KOPT-K1 (cell line): ENCODE measurements around the gene MAPK12.

Experiments
- H3K27ac ChIP-seq: fragments of 200-600 bp; sonication (generic); 2 replicates; pipeline ENCODE4 v1.5.1; 2016; ENCODE audit warnings: antibody characterized with exemption, mild to moderate bottlenecking, low read depth, low read length; ENCODE audit not compliant: poor library complexity, severe bottlenecking
- H3K36me3 ChIP-seq: fragments of 200-600 bp; sonication (generic); 2 replicates; pipeline ENCODE4 v1.5.1; 2017; ENCODE audit warnings: antibody characterized with exemption, mild to moderate bottlenecking, low read length, moderate library complexity; ENCODE audit not compliant: insufficient read depth
- H3K9me3 ChIP-seq: fragments of 200-600 bp; sonication (generic); 2 replicates; pipeline ENCODE4 v1.5.1; 2017; ENCODE audit warnings: antibody characterized with exemption, low read length, mild to moderate bottlenecking; ENCODE audit not compliant: insufficient read depth, poor library complexity, severe bottlenecking

The MAPK12 gene

DNA sequence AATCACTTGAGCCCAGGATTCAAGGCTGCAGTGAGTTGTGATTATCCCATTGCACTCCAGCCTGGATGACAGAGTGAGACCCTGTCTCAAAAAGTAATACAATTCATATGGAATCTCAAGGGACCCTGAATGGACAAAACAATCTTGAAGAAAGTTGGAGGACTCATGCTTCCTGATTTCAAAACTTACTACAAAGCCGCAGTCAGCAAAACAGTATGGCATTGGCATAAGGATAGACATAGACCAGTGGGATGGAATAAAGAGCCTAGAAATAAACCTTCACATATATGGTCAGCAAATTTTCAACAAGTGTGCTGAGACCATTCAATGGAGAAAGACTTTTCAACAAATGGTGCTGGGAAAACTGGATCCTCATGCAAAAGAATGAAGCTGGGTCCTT lies 58.2 kb downstream of the MAPK12 start:
- Histone ChIP-seq H3K27ac (no peak overlapping the region), H3K9me3 (no peaks in the 10 kb centered on the region), H3K36me3 (peaks cover 71% of the 10 kb centered on the region)
